IPS-20b (cell line): ENCODE measurements around the gene MSRB3.

Experiments
- H3K27ac ChIP-seq: one replicate; pipeline ENCODE4 v1.5.1; 2013; ENCODE audit warnings: low read length
- H3K27me3 ChIP-seq: 2 replicates; pipeline ENCODE4 v1.6.1; 2013; ENCODE audit warnings: mild to moderate bottlenecking, low read length, inconsistent platforms; ENCODE audit not compliant: insufficient read depth
- H3K36me3 ChIP-seq: 2 replicates; pipeline ENCODE4 v1.6.1; 2013; ENCODE audit warnings: low read depth, mild to moderate bottlenecking, inconsistent platforms, low read length, moderate library complexity; ENCODE audit not compliant: insufficient read depth
- H3K4me1 ChIP-seq: 2 replicates; pipeline ENCODE4 v1.6.1; 2013; ENCODE audit warnings: mild to moderate bottlenecking, control low read depth, inconsistent platforms, low read length, moderate library complexity; ENCODE audit not compliant: insufficient read depth
- H3K4me3 ChIP-seq: 2 replicates; pipeline ENCODE4 v1.5.1; 2013; ENCODE audit warnings: mild to moderate bottlenecking, low read length, inconsistent platforms
- H3K9ac ChIP-seq: 2 replicates; pipeline ENCODE4 v1.6.1; 2013; ENCODE audit warnings: low read depth, mild to moderate bottlenecking, inconsistent platforms, low read length, moderate library complexity
- H3K9me3 ChIP-seq: 2 replicates; pipeline ENCODE4 v1.6.1; 2013; ENCODE audit warnings: mild to moderate bottlenecking, low read depth, low read length, inconsistent platforms; ENCODE audit not compliant: insufficient read depth

MSRB3 gene

DNA sequence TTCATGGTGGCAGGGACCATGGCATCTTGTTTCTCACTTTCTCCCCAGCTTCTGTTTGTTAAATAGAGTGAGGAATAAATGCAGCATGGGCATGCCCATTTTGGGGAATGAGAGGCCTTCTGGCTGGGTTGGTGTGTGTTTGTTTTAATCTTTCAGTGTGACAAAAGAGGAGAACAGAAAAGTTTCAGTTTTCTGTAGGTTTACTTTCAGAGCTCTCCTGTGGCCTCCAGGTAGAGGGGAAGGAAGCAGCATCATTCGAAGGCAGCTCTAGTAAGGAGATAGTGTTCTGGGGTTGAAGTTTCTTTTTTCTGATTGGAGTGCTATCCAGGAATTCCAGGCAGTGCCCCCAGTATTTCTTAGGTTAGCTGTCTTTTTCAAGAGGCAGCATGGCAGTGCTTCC lies 15.3 kb downstream of the MSRB3 start:
- Histone ChIP-seq H3K4me3 (no peak overlapping the region), H3K4me1 (no peaks in the 10 kb centered on the region), H3K9me3 (no peaks in the 10 kb centered on the region), H3K27me3 (no peaks in the 10 kb centered on the region), H3K27ac (no peak overlapping the region), H3K36me3 (no peaks in the 10 kb centered on the region), H3K9ac (no peak overlapping the region)

DNA sequence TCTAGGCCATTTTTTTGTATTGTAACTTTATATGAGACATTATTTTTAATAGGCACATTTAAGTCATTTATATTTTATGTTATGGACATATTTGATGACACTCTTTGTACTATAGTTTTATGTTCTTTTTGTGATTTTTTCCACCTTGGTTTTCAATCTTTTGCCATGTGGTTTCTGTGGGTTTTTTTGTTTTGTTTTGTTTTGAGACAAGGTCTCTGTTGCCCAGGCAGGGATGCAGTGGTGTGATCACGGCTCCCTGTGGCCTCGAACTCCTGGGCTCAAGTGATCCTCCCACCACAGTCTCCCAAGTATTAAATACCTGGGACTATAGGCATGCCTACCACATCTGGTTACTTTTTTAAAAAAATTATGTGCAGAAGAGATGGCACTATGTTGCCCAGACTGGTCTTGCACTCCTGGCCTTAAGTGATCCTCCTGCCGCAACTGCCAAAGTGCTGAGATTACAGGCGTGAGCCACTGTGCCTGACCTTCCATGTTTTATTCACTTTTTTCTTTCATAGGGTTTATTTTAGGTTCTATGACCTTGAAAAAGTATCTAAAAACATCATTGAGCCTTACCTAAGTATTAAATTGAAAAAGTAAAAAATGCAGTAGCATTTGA lies 16.3 kb downstream of the MSRB3 start:
- no peaks in the 10 kb centered on the region for H3K36me3 ChIP-seq
- H3K9me3 ChIP-seq: no peaks in the 10 kb centered on the region
- no peaks in the 10 kb centered on the region for H3K27me3 ChIP-seq
- no peaks in the 10 kb centered on the region for H3K4me1 ChIP-seq
- no peak overlapping the region for H3K9ac ChIP-seq
- H3K4me3 ChIP-seq: no peak overlapping the region
- no peak overlapping the region for H3K27ac ChIP-seq

DNA sequence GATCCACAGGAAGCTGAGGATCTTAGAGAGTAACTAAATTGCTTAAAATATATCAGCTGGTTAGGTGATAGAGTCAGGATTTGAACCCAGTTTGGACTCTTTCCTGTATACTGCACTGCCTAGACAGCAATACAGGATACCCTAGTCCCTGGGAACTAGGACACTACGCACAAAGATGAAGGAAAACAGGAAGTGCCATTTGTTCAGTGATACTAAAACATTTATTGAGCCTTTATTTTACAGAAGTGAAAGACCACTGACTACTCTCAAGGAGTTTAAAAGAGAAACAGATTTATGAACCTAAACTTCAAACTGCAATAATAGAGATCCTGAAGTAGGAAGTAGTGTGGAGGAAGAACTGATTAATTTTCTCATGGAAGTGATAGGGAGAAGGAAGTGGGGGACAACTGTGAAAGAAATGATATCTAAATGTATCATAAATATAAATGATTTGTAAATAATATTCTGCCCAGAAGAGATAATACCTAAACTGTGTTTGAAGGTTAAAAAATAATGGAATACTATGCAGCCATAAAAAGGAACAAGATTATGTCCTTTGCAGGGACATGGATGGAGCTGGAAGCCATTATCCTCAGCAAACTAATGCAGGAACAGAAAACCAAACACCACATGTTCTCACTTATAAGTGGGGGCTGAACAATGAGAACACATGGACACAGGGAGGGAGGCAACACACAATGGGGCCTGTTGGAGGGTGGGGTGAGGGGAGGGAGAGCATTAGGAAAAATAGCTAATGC lies 18.2 kb downstream of the MSRB3 start:
- Histone ChIP-seq H3K9me3 (no peaks in the 10 kb centered on the region), H3K4me1 (no peaks in the 10 kb centered on the region), H3K9ac (no peak overlapping the region), H3K36me3 (no peaks in the 10 kb centered on the region), H3K27ac (no peak overlapping the region), H3K4me3 (no peak overlapping the region), H3K27me3 (no peaks in the 10 kb centered on the region)

DNA sequence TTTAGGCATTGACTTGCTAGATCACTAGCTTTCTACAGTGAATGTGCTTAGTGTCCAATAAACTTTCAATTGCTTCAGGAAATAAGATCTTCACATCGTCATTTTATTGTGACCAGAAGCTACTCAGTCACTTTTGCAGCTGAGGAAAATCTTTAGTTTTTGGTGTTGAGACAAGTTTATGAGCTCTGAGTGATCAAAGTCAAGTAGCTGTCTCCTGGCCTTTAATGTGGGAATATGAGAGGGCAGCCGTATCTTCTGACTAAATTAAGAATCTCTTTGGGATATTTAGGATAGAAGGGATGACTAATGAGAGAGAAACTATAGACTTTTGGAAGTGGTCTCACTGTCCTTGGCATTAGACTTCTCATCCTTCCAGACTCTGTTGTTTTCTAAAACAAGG lies 21.6 kb downstream of the MSRB3 start:
- Histone ChIP-seq H3K4me3 (no peak overlapping the region), H3K9ac (no peak overlapping the region), H3K9me3 (no peaks in the 10 kb centered on the region), H3K36me3 (no peaks in the 10 kb centered on the region), H3K4me1 (peaks cover 3% of the 10 kb centered on the region; the same call in 1 of the 2 replicates), H3K27ac (no peak overlapping the region), H3K27me3 (no peaks in the 10 kb centered on the region)

DNA sequence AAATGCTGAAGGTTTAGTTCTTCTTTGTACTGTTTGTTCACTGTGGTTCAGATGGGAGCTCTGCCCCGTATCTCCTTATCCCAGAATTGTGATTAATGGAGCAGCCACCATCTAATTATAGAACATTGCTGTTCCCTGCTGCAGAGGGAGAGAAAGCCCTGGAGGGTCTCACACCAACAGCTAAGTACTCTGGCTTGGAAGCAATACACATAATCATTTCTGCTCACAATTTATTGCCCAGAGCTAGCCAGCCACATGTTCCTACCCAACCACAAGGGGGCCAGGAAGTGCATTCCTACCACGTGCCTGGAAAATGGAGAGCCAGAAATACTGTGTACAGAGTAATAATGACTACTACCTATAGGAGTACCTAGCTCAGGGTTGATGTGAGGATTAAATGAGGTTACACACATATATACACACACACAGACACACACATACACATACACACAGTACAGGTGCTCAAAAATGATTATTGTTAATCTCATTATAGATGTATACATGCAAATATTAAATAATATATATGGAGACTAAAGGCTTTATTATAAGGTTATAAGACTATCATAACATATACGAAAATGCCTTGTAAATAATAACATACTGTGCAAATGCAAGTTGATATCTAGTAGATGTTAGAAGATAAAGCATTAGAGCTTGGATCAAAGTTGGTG lies 22.3 kb downstream of the MSRB3 start:
- H3K27ac ChIP-seq: no peak overlapping the region
- no peaks in the 10 kb centered on the region for H3K36me3 ChIP-seq
- H3K4me3 ChIP-seq: no peak overlapping the region
- no peak overlapping the region for H3K9ac ChIP-seq
- H3K9me3 ChIP-seq: no peaks in the 10 kb centered on the region
- no peaks in the 10 kb centered on the region for H3K27me3 ChIP-seq
- H3K4me1 ChIP-seq: peaks cover 3% of the 10 kb centered on the region; the same call in 1 of the 2 replicates

DNA sequence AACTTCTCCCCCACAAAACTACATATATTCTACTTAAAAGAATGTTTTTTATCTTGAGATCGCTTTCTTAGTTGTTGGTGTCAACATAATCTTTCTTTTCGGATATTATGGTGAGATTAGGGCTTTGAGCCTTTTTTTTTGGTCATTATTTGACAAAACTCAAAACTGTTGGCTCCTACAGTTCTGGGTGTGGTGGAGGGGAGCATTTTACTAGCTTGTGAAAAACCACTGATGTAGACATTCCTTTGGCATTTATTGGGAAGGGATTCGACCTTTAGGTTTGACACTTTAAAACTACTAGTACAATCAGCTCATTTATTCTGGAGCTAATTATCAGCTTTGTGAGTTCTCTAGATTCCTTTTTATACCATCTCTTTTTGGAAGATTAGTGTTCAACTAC lies 24.4 kb downstream of the MSRB3 start:
- Histone ChIP-seq H3K27ac (no peak overlapping the region), H3K27me3 (no peaks in the 10 kb centered on the region), H3K9ac (no peak overlapping the region), H3K9me3 (no peaks in the 10 kb centered on the region), H3K4me3 (no peak overlapping the region), H3K4me1 (peaks cover 3% of the 10 kb centered on the region; the same call in 1 of the 2 replicates), H3K36me3 (no peaks in the 10 kb centered on the region)

DNA sequence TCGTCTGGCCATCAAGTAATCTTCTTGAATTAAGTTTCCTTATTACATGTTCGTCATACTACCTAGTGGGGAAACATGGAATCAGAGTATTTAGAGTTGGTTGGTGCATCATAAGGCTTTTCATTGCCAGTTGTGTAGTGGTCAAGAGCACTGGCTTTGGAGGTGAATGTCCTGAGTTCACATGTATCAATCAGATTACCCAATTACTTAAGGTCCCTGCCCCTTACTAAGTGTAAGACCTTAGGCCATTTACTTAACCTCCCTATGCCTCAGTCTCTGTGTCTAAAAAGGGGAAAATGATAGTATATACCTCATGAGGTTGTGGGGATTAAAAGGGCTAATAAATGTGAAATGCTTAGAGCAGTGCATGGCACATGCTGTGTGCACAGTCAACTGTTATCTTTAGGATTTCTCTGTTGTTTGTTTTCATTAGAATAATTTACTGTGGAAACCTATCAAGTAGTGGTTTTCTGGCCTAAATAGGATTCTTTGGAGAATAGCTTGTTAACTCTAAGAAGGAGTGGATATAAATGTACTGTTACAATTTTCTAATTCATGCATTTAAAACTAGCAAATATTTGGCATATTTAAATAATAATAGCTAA lies 27.0 kb downstream of the MSRB3 start:
- Histone ChIP-seq H3K27ac (no peak overlapping the region), H3K9me3 (no peaks in the 10 kb centered on the region), H3K4me3 (no peak overlapping the region)

DNA sequence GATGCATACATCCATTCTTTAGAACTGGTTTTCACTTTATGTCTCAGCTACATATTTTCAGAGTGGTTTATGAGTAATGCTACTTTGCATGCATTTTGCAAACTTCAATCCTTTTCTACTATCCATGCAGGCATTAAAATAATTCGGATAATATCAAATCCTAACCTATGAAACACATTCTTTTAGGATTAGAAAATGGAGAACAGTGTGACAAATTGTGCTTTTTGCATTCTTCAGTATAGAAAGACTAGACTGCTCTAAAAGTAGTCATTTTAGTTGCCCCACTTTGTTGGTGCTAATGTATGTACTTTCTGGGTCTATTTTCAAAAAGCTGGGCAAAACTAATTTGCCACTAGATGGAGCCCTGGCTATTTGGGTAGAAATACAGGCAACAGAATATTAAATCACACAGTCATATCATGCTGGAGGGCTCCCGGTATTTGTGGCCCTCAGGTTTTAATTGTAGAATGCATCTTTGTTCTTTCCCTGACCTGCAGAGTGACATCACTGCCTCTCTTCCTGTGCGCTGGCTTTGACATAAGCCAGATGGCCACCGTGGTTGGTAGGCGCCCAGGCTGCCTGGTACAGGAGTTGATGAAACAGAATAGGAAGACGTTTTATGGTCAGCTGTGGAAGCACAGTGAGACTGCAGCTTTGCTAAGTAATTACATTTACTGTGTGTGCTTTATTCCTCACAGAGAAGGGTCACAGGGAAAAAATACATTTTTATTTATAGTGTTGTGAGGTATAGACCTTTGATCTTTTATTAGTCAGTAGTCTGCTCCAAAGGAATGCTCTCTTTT lies 28.1 kb downstream of the MSRB3 start:
- Histone ChIP-seq H3K27me3 (no peaks in the 10 kb centered on the region), H3K9me3 (no peaks in the 10 kb centered on the region), H3K4me3 (no peak overlapping the region), H3K36me3 (no peaks in the 10 kb centered on the region), H3K27ac (no peak overlapping the region), H3K4me1 (peaks cover 3% of the 10 kb centered on the region; the same call in 1 of the 2 replicates), H3K9ac (no peak overlapping the region)

More for the DNA sequence above, 27.0 kb downstream of the MSRB3 start:
- Histone ChIP-seq H3K27me3 (no peaks in the 10 kb centered on the region), H3K4me1 (peaks cover 3% of the 10 kb centered on the region; the same call in 1 of the 2 replicates), H3K36me3 (no peaks in the 10 kb centered on the region), H3K9ac (no peak overlapping the region)

DNA sequence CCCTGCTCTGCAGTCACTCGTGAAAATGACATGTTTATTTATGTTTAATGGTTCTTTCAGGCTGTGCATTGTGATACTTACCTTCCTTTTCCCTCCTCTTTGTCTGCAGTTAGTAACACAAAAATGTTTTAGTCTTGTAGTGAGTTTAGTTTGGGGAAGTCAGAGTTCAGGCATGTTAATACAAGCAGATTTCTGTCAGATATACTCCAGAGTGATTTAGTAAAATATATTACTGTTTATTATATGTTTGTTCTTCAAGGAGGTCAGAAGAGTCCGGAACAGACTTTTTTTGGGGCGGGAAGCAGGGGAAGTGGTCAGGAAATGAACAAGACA lies 28.7 kb downstream of the MSRB3 start:
- H3K4me3 ChIP-seq: no peak overlapping the region
- peaks cover 3% of the 10 kb centered on the region; the same call in 1 of the 2 replicates for H3K4me1 ChIP-seq
- H3K9ac ChIP-seq: no peak overlapping the region
- no peaks in the 10 kb centered on the region for H3K36me3 ChIP-seq
- no peak overlapping the region for H3K27ac ChIP-seq
- H3K9me3 ChIP-seq: no peaks in the 10 kb centered on the region
- no peaks in the 10 kb centered on the region for H3K27me3 ChIP-seq

DNA sequence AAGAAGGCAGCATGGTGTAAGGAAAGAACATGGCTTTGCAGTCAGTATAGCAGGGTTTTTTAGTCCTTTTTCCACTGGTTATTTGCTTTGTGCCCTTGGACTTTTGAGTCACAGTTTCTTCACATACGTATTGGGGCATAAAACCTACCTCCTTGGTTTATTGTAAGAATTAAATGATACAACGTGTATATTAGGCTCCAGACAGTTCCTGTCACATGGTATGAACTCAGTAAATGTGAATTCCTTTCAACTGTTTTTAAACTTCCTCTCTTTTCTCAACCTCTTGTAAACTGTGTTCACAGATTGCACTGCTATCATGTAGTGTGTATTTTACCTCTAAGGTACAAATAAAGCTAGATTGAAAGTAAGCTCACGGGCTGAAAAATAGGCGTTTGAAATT lies 29.5 kb downstream of the MSRB3 start:
- no peak overlapping the region for H3K9ac ChIP-seq
- H3K9me3 ChIP-seq: no peaks in the 10 kb centered on the region
- H3K27me3 ChIP-seq: no peaks in the 10 kb centered on the region
- H3K4me1 ChIP-seq: no peaks in the 10 kb centered on the region
- no peak overlapping the region for H3K4me3 ChIP-seq
- no peaks in the 10 kb centered on the region for H3K36me3 ChIP-seq
- H3K27ac ChIP-seq: no peak overlapping the region

DNA sequence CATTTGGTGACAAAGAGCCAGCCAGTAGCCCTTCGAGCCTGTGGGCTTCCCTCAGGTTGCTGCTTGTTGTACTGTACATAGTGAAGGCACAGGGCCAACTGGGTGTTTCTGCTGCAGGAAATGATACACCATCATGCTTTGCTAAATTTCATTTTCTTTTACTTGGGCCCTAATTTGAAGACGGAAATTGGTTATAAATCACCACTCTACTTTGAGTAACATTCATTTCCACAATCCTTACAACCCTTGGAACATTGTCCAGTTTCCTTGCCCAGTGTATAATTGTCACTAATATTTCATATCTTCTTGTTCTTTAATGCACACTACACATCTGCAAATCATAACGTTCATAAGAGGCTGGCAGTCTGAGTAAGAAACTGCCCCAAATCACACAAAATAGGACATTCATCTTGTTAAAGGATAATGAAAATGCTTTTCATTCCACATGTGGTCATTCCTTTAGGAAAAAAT lies 30.2 kb downstream of the MSRB3 start:
- no peak overlapping the region for H3K9ac ChIP-seq
- no peaks in the 10 kb centered on the region for H3K27me3 ChIP-seq
- H3K4me3 ChIP-seq: no peak overlapping the region
- H3K4me1 ChIP-seq: no peaks in the 10 kb centered on the region
- no peaks in the 10 kb centered on the region for H3K9me3 ChIP-seq
- no peaks in the 10 kb centered on the region for H3K36me3 ChIP-seq
- H3K27ac ChIP-seq: no peak overlapping the region
